Renal cortex interstitium (tissue), 11 donors: ENCODE measurements around the gene ZNF668. TPM values are rescaled to one million over a fixed set of nuclear protein-coding genes. Genes with fewer than 3 reads are reported as not detected.
"Not testable (repeated sequence)": the region's sequence is repeated elsewhere in the genome, so short reads cannot be mapped to it uniquely, and the experiment has no call there.

Source experiments
- DNase-seq, 11 donors: peaks; one replicate each; pipeline ENCODE4 v3.0.0-alpha.2; 2013; ENCODE audit warnings: low read depth in 9 of 11, low spot score in 4 of 11; ENCODE audit errors: extremely low read depth in 1 of 11
- polyA plus RNA-seq, 3 donors: library from polyadenylated mRNA; unstranded; fragments of 120-200 nt; gene quantifications; one replicate each; pipeline ENCODE4 v1.2.1, GENCODE V29; 2013; ENCODE audit not compliant: insufficient read length in 3 of 3

The ZNF668 gene
- polyA plus RNA-seq, 3 donors = 3.6 to 6.9 (median 5.4) TPM

GRCh38 chr16:31107465-31107867, 33.4 kb upstream of the ZNF668 start:
- no peak for DNase-seq

- DNase-seq = no peak
These were observed 32.7 kb upstream of the ZNF668 start for GRCh38 chr16:31106509-31107464.

GRCh38 chr16:31105677-31106213, 31.7 kb upstream of the ZNF668 start:
- DNase-seq = peak in 1 of 11 donors; percentile 48

- not testable (repeated sequence) for DNase-seq
These were observed 27.0 kb upstream of the ZNF668 start for GRCh38 chr16:31100876-31101641.

GRCh38 chr16:31099860-31100638, 26.0 kb upstream of the ZNF668 start:
- no peak for DNase-seq

- peak in 10 of 11 donors; percentile 75 to 94 (median 87) for DNase-seq
These were observed 20.5 kb upstream of the ZNF668 start, which contains the start of gene VKORC1 for GRCh38 chr16:31094424-31095120. Gene VKORC1 (minus strand): TSS chr16:31094797. CDS start chr16:31094729, 68 bp downstream.

- DNase-seq = no peak
These were observed 20.0 kb upstream of the ZNF668 start for GRCh38 chr16:31094088-31094423.

- no peak for DNase-seq
These were observed 19.2 kb upstream of the ZNF668 start for GRCh38 chr16:31093132-31093703.

- no peak for DNase-seq
These were observed 18.3 kb upstream of the ZNF668 start for GRCh38 chr16:31092330-31092729.

- DNase-seq = no peak
These were observed 16.5 kb upstream of the ZNF668 start for GRCh38 chr16:31090540-31090939.

GRCh38 chr16:31089199-31089598, 15.2 kb upstream of the ZNF668 start:
- no peak for DNase-seq

- no peak for DNase-seq
These were observed 14.6 kb upstream of the ZNF668 start, which contains the start of gene PRSS53 for GRCh38 chr16:31088459-31089183. Gene PRSS53 (minus strand): TSS chr16:31088943. CDS start chr16:31088809, 134 bp downstream.

- DNase-seq = no peak
These were observed 13.9 kb upstream of the ZNF668 start for GRCh38 chr16:31087971-31088370.

GRCh38 chr16:31087481-31087880, 13.4 kb upstream of the ZNF668 start:
- no peak for DNase-seq

- DNase-seq = no peak
These were observed 12.5 kb upstream of the ZNF668 start for GRCh38 chr16:31086629-31086906.

GRCh38 chr16:31085873-31086628, 12.0 kb upstream of the ZNF668 start:
- no peak for DNase-seq

GRCh38 chr16:31085411-31085810, 11.4 kb upstream of the ZNF668 start:
- DNase-seq = no peak
